ENCODE data around the gene ANKRD17. TPM values are rescaled to one million over a fixed set of nuclear protein-coding genes. Genes with fewer than 3 reads are reported as not detected.

The ANKRD17 gene
- polyA plus RNA-seq, 1 of the 3 experiments (the other 2 are of a cell fraction), result 25.6 TPM

DNA sequence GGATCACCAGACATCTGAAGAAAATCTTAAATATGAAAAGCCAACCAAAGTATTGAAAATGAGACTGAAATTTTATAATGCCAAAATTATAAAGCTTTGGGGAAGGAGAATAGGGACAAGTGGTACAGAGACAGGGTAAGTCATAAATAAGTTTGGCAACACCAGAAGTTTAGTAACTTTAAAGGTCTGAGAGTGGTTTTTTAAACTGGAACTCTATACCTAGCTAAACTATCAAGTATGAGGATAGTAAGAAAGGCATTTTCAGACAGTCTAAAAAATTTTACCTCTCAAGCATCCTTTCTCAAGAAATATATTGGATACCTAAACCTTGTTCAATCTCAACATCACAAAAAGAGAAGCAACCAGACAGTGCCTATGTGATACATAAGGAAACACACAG lies 92.4 kb downstream of the ANKRD17 start:
- Histone ChIP-seq H3F3A (replicated peaks; ENCODE audit: insufficient read depth) (peaks cover 3% of the 10 kb centered on the region), H3K9ac (no peak overlapping the region), H3K4me3 (ENCODE audit: low read depth in 2 of 2, low read length in 1 of 2) (no peak overlapping the region), H2AFZ (ENCODE audit: low read depth) (no peak overlapping the region), H3K79me2 (ENCODE audit: insufficient read depth) (peaks cover 81% of the 10 kb centered on the region), H3K9me2 (no peaks in the 10 kb centered on the region; the same call in 1 of the 2 replicates), H3K27me3 (ENCODE audit: insufficient read depth) (no peaks in the 10 kb centered on the region), H3K9me3 (peaks cover 13% of the 10 kb centered on the region; the same call in 1 of the 2 replicates), H3K27ac (ENCODE audit: low read depth in 2 of 2, low read length in 1 of 2) (no peak overlapping the region), H3K36me3 (replicated peaks in 1 of 2; ENCODE audit: control insufficient read depth in 1 of 2, insufficient read depth in 2 of 2, low read length in 1 of 2) (peaks cover 52 to 82% of the 10 kb centered on the region in 2 experiments), H3K4me2 (no peak overlapping the region), H3K4me1 (ENCODE audit: control insufficient read depth in 1 of 2, insufficient read depth in 2 of 2, low read depth in 1 of 2, low read length in 1 of 2) (no peaks in the 10 kb centered on the region), H4K20me1 (ENCODE audit: insufficient read depth) (no peaks in the 10 kb centered on the region)
- ChIA-PET POLR2A (no interaction called here), CTCF (no interaction called here)
- DNase-seq, result no peak
- TF ChIP-seq EZH2phosphoT487 (IDR thresholded peaks at IDR 0.05; ENCODE audit: borderline replicate concordance, low read depth), result no peak
- TF ChIP-seq NRF1 (IDR thresholded peaks at IDR 0.05; ENCODE audit: low read depth, low read length), result no peak
- TF ChIP-seq YY1 (IDR thresholded peaks at IDR 0.05; ENCODE audit: low read depth), result no peak
- TF ChIP-seq FOXJ3 (CRISPR knock-in tag; IDR thresholded peaks at IDR 0.05), result no peak
- TF ChIP-seq TCF12 (IDR thresholded peaks at IDR 0.05), result no peak
- no peak for TF ChIP-seq GABPA (IDR thresholded peaks at IDR 0.05; ENCODE audit: low read depth)
- no peak for TF ChIP-seq ELF1 (IDR thresholded peaks at IDR 0.05)
- TF ChIP-seq, protein P1, sequence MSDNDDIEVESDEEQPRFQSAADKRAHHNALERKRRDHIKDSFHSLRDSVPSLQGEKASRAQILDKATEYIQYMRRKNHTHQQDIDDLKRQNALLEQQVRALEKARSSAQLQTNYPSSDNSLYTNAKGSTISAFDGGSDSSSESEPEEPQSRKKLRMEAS (IDR thresholded peaks at IDR 0.05; ENCODE audit: low read depth), result no peak
- TF ChIP-seq NFIC (IDR thresholded peaks at IDR 0.05; ENCODE audit: borderline replicate concordance), result no peak
- no peak for TF ChIP-seq MEF2A (IDR thresholded peaks at IDR 0.05; ENCODE audit: borderline replicate concordance, low read depth)
- TF ChIP-seq, protein P2, sequence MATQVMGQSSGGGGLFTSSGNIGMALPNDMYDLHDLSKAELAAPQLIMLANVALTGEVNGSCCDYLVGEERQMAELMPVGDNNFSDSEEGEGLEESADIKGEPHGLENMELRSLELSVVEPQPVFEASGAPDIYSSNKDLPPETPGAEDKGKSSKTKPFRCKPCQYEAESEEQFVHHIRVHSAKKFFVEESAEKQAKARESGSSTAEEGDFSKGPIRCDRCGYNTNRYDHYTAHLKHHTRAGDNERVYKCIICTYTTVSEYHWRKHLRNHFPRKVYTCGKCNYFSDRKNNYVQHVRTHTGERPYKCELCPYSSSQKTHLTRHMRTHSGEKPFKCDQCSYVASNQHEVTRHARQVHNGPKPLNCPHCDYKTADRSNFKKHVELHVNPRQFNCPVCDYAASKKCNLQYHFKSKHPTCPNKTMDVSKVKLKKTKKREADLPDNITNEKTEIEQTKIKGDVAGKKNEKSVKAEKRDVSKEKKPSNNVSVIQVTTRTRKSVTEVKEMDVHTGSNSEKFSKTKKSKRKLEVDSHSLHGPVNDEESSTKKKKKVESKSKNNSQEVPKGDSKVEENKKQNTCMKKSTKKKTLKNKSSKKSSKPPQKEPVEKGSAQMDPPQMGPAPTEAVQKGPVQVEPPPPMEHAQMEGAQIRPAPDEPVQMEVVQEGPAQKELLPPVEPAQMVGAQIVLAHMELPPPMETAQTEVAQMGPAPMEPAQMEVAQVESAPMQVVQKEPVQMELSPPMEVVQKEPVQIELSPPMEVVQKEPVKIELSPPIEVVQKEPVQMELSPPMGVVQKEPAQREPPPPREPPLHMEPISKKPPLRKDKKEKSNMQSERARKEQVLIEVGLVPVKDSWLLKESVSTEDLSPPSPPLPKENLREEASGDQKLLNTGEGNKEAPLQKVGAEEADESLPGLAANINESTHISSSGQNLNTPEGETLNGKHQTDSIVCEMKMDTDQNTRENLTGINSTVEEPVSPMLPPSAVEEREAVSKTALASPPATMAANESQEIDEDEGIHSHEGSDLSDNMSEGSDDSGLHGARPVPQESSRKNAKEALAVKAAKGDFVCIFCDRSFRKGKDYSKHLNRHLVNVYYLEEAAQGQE (IDR thresholded peaks at IDR 0.05; ENCODE audit: low read depth, low read length), result no peak
- TF ChIP-seq, protein P3, sequence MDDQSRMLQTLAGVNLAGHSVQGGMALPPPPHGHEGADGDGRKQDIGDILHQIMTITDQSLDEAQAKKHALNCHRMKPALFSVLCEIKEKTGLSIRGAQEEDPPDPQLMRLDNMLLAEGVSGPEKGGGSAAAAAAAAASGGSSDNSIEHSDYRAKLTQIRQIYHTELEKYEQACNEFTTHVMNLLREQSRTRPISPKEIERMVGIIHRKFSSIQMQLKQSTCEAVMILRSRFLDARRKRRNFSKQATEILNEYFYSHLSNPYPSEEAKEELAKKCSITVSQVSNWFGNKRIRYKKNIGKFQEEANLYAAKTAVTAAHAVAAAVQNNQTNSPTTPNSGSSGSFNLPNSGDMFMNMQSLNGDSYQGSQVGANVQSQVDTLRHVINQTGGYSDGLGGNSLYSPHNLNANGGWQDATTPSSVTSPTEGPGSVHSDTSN (IDR thresholded peaks at IDR 0.05), result no peak
- TF ChIP-seq, protein P4, sequence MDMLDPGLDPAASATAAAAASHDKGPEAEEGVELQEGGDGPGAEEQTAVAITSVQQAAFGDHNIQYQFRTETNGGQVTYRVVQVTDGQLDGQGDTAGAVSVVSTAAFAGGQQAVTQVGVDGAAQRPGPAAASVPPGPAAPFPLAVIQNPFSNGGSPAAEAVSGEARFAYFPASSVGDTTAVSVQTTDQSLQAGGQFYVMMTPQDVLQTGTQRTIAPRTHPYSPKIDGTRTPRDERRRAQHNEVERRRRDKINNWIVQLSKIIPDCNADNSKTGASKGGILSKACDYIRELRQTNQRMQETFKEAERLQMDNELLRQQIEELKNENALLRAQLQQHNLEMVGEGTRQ (IDR thresholded peaks at IDR 0.05; ENCODE audit: borderline replicate concordance, low read depth, low read length), result no peak
- no peak for TF ChIP-seq MXI1 (IDR thresholded peaks at IDR 0.05; ENCODE audit: low read depth, low read length)
- TF ChIP-seq POLR2AphosphoS5 (IDR thresholded peaks at IDR 0.05; ENCODE audit: low read depth, low read length), result no peak
- TF ChIP-seq CHD2 (IDR thresholded peaks at IDR 0.05; ENCODE audit: low read length, partially characterized antibody), result no peak
- TF ChIP-seq GATA2 (CRISPR knock-in tag; IDR thresholded peaks at IDR 0.05), result no peak

Data from SK-N-SH (cell line).